ENCODE measurements around the gene ASPSCR1.

DNA sequence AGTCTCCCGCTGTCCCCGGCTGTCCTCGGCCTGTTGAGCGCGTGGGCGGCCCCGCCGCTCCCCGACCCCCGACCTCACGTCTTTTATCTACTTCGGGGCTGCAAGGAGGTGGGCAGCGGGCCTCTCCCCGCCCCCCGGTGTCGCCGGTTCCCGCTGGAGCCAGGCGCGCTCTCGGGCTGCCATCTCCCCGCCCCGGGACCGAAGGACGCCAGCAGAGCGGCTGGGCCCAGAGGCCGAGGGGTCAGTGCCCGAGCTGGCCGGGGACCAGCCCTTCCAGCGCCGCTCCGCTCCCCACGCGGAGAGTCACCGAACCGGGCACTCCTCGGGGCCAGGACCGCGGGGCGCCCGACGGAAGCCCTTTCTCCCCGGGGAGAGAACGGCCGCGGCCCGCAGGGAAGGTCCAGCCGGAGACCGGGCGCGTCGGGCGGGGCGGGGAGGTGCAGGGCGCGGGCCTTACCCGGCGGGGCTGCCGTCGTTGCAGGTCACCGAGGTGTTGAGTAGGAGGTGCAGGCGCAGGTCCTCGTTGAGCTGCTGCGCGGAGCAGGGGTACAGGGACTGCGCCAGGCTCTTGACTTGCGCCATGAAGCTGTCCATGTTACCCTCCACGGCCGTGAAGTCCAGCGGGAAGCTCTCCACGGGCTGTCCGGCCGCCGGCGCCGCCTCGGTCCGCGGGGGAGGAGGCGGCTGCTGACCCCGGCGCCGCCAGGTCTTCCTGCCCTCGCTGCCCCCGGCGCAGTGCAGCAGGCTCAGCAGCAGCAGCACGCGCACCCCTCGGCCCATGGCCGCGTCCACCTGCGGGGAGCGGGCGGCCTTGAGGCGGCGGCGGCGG is 17.1 kb upstream of the ASPSCR1 start:
- TF ChIP-seq POLR2A (IDR thresholded peaks at IDR 0.05) = no peak
- TF ChIP-seq, protein P1, sequence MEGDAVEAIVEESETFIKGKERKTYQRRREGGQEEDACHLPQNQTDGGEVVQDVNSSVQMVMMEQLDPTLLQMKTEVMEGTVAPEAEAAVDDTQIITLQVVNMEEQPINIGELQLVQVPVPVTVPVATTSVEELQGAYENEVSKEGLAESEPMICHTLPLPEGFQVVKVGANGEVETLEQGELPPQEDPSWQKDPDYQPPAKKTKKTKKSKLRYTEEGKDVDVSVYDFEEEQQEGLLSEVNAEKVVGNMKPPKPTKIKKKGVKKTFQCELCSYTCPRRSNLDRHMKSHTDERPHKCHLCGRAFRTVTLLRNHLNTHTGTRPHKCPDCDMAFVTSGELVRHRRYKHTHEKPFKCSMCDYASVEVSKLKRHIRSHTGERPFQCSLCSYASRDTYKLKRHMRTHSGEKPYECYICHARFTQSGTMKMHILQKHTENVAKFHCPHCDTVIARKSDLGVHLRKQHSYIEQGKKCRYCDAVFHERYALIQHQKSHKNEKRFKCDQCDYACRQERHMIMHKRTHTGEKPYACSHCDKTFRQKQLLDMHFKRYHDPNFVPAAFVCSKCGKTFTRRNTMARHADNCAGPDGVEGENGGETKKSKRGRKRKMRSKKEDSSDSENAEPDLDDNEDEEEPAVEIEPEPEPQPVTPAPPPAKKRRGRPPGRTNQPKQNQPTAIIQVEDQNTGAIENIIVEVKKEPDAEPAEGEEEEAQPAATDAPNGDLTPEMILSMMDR (IDR thresholded peaks at IDR 0.05) = no peak
